GM12891 (cell line): Measurements from ENCODE around the gene TSEN2.

Experiments
- POLR2A ChIP-seq: IDR thresholded peaks from 2 replicates; pipeline ENCODE4 v1.6.1; 2011; ENCODE audit warnings: low read depth, low read length, control low read depth
- POLR2AphosphoS5 ChIP-seq: IDR thresholded peaks from 2 replicates; pipeline ENCODE4 v1.6.1; 2011; ENCODE audit warnings: low read depth, low read length, control low read depth

GRCh38 chr3:12577379-12577778 lies 93.1 kb downstream of the TSEN2 start:
- TF ChIP-seq POLR2AphosphoS5 (no peak), POLR2A (no peak)
